Measurements from ENCODE around the gene VPREB3.
A peak's percentile ranks its signal among the peaks of the same experiment; 100 is the strongest.

The VPREB3 gene, protein sequence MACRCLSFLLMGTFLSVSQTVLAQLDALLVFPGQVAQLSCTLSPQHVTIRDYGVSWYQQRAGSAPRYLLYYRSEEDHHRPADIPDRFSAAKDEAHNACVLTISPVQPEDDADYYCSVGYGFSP

GRCh38 chr22:23754220-23754919 is at the start of gene VPREB3:
VPREB3 (minus strand) TSS chr22:23754425; CDS start chr22:23754363, 62 bp downstream.
- no peak for DNase-seq (ENCODE audit: low read depth)

GRCh38 chr22:23803001-23803819 is 49.0 kb upstream of the VPREB3 start:
- no peak for DNase-seq (ENCODE audit: low read depth)

GRCh38 chr22:23801886-23802377 is 47.7 kb upstream of the VPREB3 start:
- no peak for DNase-seq (ENCODE audit: low read depth)

DNA sequence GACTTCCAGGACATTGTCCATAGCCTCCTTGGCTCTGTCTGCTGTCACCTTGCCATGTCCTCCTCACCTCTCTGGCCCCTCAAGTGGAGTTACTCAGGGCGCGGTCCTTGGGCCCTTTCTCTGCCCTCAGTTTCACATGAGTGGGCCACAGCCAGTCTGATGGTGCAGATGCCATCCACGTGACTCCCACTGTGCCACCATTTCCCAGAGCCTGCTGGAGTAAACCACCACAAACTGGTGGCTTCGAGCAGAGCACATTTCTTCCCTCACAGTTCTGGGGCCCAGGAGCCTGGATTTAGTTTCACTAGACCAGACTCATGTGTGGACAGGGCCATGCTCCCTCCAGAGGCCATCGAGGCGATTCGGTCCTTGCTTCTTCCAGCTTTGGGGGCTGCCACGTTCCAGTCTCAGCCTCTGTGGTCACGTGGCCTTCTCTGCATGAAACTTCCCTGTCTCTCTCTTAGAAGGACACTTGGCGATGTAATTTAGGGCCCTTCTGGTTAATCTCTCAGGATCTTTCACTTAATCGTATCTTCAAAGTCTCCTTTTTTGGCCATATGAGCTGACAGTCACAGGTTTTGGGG is 47.1 kb upstream of the VPREB3 start:
- no peak for DNase-seq (ENCODE audit: low read depth)

GRCh38 chr22:23800297-23801237 is 46.3 kb upstream of the VPREB3 start:
- DNase-seq (ENCODE audit: low read depth) = no peak

GRCh38 chr22:23796461-23796860 is 42.2 kb upstream of the VPREB3 start:
- DNase-seq (ENCODE audit: low read depth) = no peak

DNA sequence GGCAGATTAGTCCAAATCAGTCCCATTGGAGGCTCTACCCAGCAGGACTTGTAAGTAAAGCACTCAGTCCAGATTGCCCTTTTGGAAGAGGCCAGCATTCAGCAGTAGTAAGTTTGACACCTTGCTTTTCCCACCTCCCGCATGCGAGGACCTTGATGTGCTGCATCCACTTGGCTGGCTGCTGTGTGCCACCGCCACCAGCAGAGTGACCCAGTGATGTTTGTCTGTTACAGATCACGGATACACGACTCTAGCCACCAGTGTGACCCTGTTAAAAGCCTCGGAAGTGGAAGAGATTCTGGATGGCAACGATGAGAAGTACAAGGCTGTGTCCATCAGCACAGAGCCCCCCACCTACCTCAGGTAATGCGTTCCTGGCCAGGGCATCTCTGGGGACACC is 39.1 kb upstream of the VPREB3 start:
- DNase-seq (ENCODE audit: low read depth) = no peak

GRCh38 chr22:23791738-23792645 is 37.8 kb upstream of the VPREB3 start:
- no peak for DNase-seq (ENCODE audit: low read depth)

GRCh38 chr22:23790819-23791737 is 36.9 kb upstream of the VPREB3 start:
- no peak for DNase-seq (ENCODE audit: low read depth)

- DNase-seq (ENCODE audit: low read depth) = no peak
Measured at GRCh38 chr22:23789638-23790037, 35.4 kb upstream of the VPREB3 start.

- DNase-seq (ENCODE audit: low read depth) = no peak
Measured at GRCh38 chr22:23789121-23789520, 34.9 kb upstream of the VPREB3 start.

DNA sequence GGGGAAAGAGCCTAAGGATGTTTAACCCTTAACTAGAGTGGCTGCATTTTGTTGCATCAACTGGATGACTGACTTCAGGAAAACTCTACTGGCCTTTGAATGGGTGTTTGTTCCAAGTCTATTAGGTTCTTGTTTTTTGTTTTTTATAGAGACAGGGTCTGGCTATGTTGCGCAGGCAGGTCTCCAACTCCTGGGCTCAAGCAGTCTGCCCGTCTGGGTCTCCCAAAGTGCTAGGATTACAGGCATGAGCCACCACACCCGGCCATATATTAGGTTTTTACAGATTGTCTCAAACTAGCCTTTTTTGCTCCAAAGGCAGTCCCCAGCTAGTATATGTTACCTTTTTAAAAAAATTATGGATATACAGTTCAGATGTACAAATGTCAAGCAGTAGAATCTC is 33.7 kb upstream of the VPREB3 start:
- DNase-seq (ENCODE audit: low read depth) = no peak

- DNase-seq (ENCODE audit: low read depth) = no peak
Measured at GRCh38 chr22:23787600-23787896, 33.3 kb upstream of the VPREB3 start.

- DNase-seq (ENCODE audit: low read depth) = peak; percentile 91
Measured at GRCh38 chr22:23786752-23787599, 32.8 kb upstream of the VPREB3 start, which contains the start of gene SMARCB1. SMARCB1 (plus strand) TSS chr22:23786966; CDS start chr22:23787170, 204 bp downstream.

GRCh38 chr22:23786261-23786710 is 32.1 kb upstream of the VPREB3 start:
- no peak for DNase-seq (ENCODE audit: low read depth)

- no peak for DNase-seq (ENCODE audit: low read depth)
Measured at GRCh38 chr22:23784215-23784732, 30.0 kb upstream of the VPREB3 start.

DNA sequence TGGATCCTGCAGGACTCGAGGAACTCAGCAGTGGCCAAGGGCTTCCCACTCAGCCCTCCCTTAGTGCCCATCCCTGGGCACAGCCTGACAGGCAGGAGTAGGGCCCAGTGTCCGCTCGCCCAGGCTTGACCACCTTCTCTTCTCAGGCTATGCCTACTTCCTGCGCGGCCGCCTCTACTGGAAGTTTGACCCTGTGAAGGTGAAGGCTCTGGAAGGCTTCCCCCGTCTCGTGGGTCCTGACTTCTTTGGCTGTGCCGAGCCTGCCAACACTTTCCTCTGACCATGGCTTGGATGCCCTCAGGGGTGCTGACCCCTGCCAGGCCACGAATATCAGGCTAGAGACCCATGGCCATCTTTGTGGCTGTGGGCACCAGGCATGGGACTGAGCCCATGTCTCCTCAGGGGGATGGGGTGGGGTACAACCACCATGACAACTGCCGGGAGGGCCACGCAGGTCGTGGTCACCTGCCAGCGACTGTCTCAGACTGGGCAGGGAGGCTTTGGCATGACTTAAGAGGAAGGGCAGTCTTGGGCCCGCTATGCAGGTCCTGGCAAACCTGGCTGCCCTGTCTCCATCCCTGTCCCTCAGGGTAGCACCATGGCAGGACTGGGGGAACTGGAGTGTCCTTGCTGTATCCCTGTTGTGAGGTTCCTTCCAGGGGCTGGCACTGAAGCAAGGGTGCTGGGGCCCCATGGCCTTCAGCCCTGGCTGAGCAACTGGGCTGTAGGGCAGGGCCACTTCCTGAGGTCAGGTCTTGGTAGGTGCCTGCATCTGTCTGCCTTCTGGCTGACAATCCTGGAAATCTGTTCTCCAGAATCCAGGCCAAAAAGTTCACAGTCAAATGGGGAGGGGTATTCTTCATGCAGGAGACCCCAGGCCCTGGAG is 29.3 kb upstream of the VPREB3 start:
- no peak for DNase-seq (ENCODE audit: low read depth)

All from activated T-cell treated with anti-CD3 and anti-CD28 coated beads for 48 hours (primary cell).